Measurements from ENCODE around the gene OR6M1. TPM values are rescaled to one million over a fixed set of nuclear protein-coding genes. Genes with fewer than 3 reads are reported as not detected.

The OR6M1 gene
- total and polyA plus RNA-seq, 2 experiments from 2014 or later, result not detected

- TF ChIP-seq CTCF (conservative IDR thresholded peaks at IDR 0.05; ENCODE audit: low read depth in 2 of 2), result no peak
- TF ChIP-seq ZNF331 (CRISPR knock-in tag; IDR thresholded peaks at IDR 0.05; ENCODE audit: low read depth), result no peak
- no peak for TF ChIP-seq STAT1 (IDR thresholded peaks at IDR 0.05; ENCODE audit: unreplicated experiment)
- TF ChIP-seq POLR2AphosphoS5 (IDR thresholded peaks at IDR 0.05; ENCODE audit: low read depth), result no peak
- no peak for TF ChIP-seq ETS1 (IDR thresholded peaks at IDR 0.05)
- no peak for TF ChIP-seq ZNF114 (CRISPR knock-in tag; IDR thresholded peaks at IDR 0.05)
- no peak for TF ChIP-seq CREB1 (CRISPR knock-in tag; IDR thresholded peaks at IDR 0.05; ENCODE audit: low read depth)
- TF ChIP-seq REST (IDR thresholded peaks at IDR 0.05; ENCODE audit: unreplicated experiment), result no peak
- TF ChIP-seq EZH2 (IDR thresholded peaks at IDR 0.05; ENCODE audit: low read depth, unreplicated experiment), result no peak
- TF ChIP-seq NANOG (IDR thresholded peaks at IDR 0.05; ENCODE audit: borderline replicate concordance), result no peak
- no peak for TF ChIP-seq EZH2phosphoT487 (IDR thresholded peaks at IDR 0.05; ENCODE audit: unreplicated experiment)
- no peak for TF ChIP-seq JUNB (IDR thresholded peaks at IDR 0.05; ENCODE audit: unreplicated experiment)
These were observed 45.3 kb downstream of the OR6M1 start (continued) for GRCh38 chr11:123760894-123761293.

- no peak overlapping the region for H3K4me3 ChIP-seq
- H3K36me3 ChIP-seq (ENCODE audit: insufficient read depth), result peaks cover 6% of the 10 kb centered on the region; the same call in 1 of the 2 replicates
- no peaks in the 10 kb centered on the region for H3K27me3 ChIP-seq (ENCODE audit: insufficient read depth)
- DNase-seq (ENCODE audit: low spot score), result no peak
- no peaks in the 10 kb centered on the region for H3F3A ChIP-seq (replicated peaks; ENCODE audit: low read depth)
- H3K27ac ChIP-seq (ENCODE audit: low read depth), result no peak overlapping the region
- no peaks in the 10 kb centered on the region for H3K4me1 ChIP-seq (ENCODE audit: insufficient read depth)
- H3K4me2 ChIP-seq, result no peak overlapping the region
- Mint-ChIP-seq H3K36me3 (ENCODE audit: low read depth) (peaks cover 28% of the 10 kb centered on the region), H3K4me3 (no peak overlapping the region), H3K9me3 (peaks cover 24% of the 10 kb centered on the region), H3K4me1 (peaks cover 11% of the 10 kb centered on the region), H3K27ac (no peak overlapping the region), H3K27me3 (ENCODE audit: insufficient read depth, low read depth, poor library complexity) (no peaks in the 10 kb centered on the region)
- H3K79me2 ChIP-seq (replicated peaks; ENCODE audit: insufficient read depth), result no peaks in the 10 kb centered on the region
- no peak overlapping the region for H2AFZ ChIP-seq
- no peaks in the 10 kb centered on the region for H3K9me2 ChIP-seq (ENCODE audit: insufficient read depth)
- no peak for ATAC-seq
- no peaks in the 10 kb centered on the region for H4K20me1 ChIP-seq (replicated peaks; ENCODE audit: insufficient read depth)
- TF ChIP-seq STAT1 (IDR thresholded peaks at IDR 0.05; ENCODE audit: unreplicated experiment), result no peak
- TF ChIP-seq JUNB (IDR thresholded peaks at IDR 0.05; ENCODE audit: unreplicated experiment), result no peak
- TF ChIP-seq REST (IDR thresholded peaks at IDR 0.05; ENCODE audit: unreplicated experiment), result no peak
- TF ChIP-seq EZH2 (IDR thresholded peaks at IDR 0.05; ENCODE audit: low read depth, unreplicated experiment), result no peak
- no peak for TF ChIP-seq NANOG (IDR thresholded peaks at IDR 0.05; ENCODE audit: borderline replicate concordance)
- no peak for TF ChIP-seq EZH2phosphoT487 (IDR thresholded peaks at IDR 0.05; ENCODE audit: unreplicated experiment)
- no peak for TF ChIP-seq POLR2AphosphoS5 (IDR thresholded peaks at IDR 0.05; ENCODE audit: low read depth)
- TF ChIP-seq CTCF (conservative IDR thresholded peaks at IDR 0.05; ENCODE audit: low read depth in 2 of 2), result no peak
- no peak for TF ChIP-seq ZNF331 (CRISPR knock-in tag; IDR thresholded peaks at IDR 0.05; ENCODE audit: low read depth)
- no peak for TF ChIP-seq ZNF114 (CRISPR knock-in tag; IDR thresholded peaks at IDR 0.05)
These were observed 48.2 kb downstream of the OR6M1 start for GRCh38 chr11:123757976-123758375.
